LNCAP (cell line): Measurements from ENCODE around the gene SMARCA4.

Source experiments
- TF ChIP-seq, protein P1 (sequence below): fragments of 450-650 bp; IDR thresholded peaks from 2 replicates; pipeline ENCODE4 v1.5.1; 2017; ENCODE audit warnings: mild to moderate bottlenecking

SMARCA4 gene

DNA sequence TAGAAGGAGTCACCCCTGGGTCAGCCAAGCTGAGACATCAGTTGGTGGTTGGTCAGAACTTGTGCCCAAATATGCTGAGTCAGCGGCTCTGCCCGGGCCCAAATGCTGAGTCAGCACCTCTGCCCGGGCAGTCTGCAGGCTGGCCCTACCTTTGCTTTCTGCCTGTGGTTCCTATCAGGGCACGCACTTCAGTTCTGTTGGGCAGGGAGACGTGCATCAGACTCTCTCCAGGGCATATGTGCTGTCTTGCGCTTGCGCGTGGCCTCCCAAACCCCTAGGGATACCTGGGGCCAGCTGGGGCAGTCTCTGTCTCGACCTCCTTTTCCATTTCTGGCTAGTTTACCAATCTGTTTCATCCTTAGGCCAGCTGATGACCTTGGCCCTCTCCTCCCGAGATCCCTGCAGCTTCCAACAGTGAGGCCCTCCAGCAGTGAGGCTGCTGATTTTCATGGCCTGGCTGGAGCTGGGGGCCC, 104.0 kb downstream of the SMARCA4 start:
- TF ChIP-seq, protein P1, sequence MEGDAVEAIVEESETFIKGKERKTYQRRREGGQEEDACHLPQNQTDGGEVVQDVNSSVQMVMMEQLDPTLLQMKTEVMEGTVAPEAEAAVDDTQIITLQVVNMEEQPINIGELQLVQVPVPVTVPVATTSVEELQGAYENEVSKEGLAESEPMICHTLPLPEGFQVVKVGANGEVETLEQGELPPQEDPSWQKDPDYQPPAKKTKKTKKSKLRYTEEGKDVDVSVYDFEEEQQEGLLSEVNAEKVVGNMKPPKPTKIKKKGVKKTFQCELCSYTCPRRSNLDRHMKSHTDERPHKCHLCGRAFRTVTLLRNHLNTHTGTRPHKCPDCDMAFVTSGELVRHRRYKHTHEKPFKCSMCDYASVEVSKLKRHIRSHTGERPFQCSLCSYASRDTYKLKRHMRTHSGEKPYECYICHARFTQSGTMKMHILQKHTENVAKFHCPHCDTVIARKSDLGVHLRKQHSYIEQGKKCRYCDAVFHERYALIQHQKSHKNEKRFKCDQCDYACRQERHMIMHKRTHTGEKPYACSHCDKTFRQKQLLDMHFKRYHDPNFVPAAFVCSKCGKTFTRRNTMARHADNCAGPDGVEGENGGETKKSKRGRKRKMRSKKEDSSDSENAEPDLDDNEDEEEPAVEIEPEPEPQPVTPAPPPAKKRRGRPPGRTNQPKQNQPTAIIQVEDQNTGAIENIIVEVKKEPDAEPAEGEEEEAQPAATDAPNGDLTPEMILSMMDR: no peak

DNA sequence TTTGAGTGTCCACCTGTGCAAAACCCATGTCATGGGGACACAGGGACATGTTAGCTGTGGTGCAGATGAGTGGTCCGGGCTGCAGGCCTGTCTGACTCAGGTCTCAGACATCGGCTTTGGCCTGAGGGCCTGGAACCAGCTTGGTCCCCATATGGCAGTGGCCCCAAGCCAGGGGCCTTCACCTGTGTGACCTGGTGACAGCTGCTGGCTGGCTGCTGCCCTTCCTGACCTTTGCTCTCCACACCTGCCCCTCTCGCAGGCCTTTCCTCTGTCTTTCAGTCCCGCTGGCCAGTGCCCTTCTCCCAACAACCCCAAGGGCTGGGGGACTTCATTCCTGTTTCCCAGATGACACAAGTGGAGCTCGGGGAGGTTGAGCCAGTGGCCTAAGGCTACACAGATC, 105.5 kb downstream of the SMARCA4 start:
- TF ChIP-seq, protein P1: no peak

DNA sequence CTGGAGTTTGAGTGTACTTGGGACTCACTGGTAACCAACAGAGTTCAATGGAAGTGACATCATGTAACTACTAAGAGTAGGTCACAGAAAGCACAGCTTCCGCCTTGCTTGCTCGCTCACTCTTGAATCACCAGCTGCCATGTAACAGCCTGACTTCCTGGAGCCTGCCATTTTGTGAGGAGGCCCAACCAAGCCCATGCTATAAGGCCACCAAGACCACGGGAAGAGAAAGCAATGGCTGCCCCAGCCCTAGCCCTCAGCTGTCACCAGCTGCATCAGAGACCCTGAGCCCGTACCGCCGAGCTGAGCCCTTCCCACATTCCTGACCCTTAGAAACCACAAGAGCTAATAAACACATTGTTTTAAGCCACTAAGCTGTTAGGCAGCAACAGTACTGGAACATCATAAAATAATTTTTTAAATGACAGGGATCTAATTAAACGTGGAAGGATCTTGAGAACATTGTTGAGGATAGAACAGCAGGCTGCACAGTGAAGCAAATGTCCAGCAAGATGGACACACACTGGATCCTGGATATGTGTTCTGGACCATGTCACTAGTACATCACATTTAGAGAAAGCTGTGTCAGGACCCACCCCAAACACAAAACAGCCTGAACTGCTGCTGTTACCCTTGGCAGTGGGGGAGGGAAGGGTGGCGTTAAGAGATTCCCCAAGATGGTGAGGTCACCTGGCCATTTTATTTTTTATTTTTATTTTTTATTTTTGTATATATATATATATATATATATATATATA, 106.7 kb downstream of the SMARCA4 start:
- TF ChIP-seq, protein P1: no peak

DNA sequence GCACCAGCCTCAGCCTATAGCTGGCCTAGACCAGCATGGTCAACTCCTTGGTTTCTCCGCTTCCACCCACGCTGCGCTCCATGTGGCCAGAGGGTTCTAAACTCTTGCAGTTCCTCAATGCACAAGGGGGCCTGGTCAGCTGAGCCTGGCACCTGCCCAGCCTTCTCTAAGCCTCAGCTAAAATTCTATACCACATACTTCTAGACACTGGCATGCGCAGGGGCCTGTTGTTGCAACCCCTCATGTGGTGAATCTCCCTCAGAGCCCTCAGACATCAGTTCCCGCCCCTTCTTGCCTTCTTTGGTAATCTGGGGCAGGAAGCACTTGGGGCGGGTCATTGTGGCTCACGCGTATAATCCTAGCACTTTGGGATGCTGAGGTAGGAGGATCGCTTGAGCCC, 108.7 kb downstream of the SMARCA4 start:
- TF ChIP-seq, protein P1: no peak

DNA sequence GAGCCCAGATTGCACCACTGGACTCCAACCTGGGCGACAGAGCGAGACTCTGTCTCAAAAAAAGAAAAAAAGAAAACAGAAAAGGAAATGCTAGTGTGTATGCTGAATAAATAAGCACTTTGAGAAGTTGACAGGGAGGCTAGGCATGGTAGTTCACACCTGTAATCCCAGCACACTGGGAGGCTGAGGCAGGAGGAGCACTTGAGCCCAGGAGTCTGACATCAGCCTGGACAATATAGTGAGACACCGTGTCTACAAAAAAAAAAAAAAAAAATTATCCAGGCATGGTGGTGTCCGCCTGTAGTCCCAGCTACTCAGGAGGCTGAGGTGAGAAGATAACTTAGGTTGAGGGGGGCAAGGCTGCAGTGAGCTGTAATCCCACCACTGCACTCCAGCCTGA, 109.3 kb downstream of the SMARCA4 start:
- TF ChIP-seq, protein P1: no peak

DNA sequence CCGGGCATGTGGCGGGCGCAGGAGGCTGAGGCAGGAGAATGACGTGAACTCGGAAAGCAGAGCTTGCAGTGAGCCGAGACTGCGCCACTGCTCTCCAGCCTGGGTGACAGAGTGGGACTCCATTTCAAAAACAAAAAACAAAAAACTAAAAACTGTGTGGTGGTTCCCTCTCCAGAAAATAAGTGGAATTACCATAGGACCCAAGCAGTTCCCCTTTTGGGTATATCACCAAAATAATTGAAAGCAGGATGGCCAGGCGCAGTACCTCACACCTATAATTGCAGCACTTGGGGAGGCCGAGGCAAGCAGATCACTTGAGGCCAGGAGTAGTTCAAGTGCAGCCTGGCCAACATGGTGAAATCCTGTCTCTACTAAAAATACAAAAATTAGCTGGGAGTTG, 112.7 kb downstream of the SMARCA4 start:
- TF ChIP-seq, protein P1: no peak

DNA sequence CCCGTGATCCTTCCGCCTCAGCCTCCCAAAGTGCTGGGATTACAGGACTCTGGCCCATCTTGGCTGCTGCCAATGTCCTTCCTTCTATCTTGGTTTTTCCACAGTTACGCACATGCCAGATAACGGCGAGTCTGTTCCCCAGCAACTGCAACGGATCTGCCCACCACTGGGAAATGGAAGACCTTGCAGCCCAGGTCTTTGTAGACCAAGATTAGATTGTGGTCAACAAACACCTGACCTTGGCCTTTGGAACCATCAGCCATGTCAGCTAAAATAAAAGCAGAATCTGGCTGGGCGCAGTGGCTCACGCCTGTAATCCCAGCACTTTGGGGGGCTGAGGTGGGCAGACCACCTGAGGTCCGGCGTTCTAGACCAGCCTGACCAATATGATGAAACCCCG, 118.1 kb downstream of the SMARCA4 start:
- TF ChIP-seq, protein P1: no peak
